Activated CD8-positive, alpha-beta memory T cell treated with anti-CD3 and anti-CD28 coated beads, Interleukin-2, amount 50 U/mL, for 24 hours (primary cell): Measurements from ENCODE around the gene ADAP1.

Experiments used
- DNase-seq: peaks from one replicate; pipeline ENCODE4 v3.0.0-alpha.2; 2020; ENCODE audit errors: extremely low read depth

Gene ADAP1

GRCh38 chr7:895451-896052 is 58.9 kb downstream of the ADAP1 start:
- DNase-seq, result no peak

- DNase-seq, result no peak
These were observed 59.5 kb downstream of the ADAP1 start for GRCh38 chr7:894927-895450.

GRCh38 chr7:894164-894867 is 60.2 kb downstream of the ADAP1 start:
- DNase-seq, result no peak

- DNase-seq, result no peak
These were observed 60.8 kb downstream of the ADAP1 start for GRCh38 chr7:893686-894085.

GRCh38 chr7:892648-893593 is 61.6 kb downstream of the ADAP1 start:
- no peak for DNase-seq

GRCh38 chr7:891805-892204 is 62.7 kb downstream of the ADAP1 start:
- DNase-seq, result no peak

DNA sequence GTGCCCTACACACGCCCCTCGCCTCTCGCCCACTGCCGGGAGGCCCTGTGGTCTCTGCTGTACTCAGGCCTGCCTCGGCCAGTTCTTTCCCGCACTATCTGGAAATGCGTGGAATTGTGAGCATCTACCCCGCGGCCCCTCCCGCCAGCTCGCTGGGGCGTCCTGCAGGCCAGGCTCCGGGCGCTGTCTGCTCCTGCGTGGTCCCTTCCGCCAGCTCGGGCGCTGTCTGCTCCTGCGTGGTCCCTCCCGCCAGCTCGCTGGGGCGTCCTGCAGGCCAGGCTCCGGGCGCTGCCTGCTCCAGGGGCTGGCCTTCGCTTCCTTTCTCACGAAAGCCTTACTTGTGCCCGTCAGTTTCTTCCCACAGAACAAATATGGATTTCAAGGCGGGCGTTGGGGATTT is 63.2 kb downstream of the ADAP1 start:
- DNase-seq, result no peak

GRCh38 chr7:890868-891267 is 63.6 kb downstream of the ADAP1 start:
- DNase-seq, result no peak

DNA sequence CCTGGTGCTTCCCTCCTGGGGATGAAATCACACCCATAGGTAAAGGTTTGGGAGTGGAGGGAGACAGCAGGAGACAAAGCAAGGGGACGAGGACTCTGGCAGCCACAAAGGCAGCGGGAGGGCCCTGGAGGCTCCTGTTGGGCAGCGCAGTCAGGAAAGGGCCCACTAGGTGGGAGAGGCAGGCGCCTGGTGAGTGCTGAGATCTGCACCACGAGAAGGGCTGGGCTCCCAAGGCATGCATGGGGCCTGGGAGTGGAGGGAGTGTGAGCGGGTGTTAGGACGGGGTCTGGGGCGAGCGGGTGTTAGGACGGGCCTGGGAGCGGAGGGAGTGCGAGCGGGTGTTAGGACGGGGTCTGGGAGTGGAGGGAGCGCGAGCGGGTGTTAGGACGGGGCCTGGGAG is 65.1 kb downstream of the ADAP1 start:
- DNase-seq, result no peak

DNA sequence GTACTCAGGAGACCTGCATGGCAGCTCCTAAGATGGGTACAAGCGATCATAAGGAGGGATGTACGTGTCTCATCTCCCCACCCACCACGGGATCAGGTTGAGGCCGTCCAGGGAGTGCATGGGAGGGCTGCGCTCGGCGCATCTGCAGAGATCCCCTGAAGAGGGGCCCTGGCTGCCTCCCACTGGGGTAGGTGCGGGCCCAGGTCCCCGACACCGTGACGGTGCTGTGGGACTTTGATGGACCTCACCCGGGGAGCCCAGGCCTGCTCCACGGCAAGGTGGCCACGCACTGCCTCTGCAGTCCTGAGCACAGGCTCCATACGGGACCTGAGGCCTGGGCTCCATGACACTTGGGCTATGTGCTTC is 65.5 kb downstream of the ADAP1 start:
- no peak for DNase-seq

DNA sequence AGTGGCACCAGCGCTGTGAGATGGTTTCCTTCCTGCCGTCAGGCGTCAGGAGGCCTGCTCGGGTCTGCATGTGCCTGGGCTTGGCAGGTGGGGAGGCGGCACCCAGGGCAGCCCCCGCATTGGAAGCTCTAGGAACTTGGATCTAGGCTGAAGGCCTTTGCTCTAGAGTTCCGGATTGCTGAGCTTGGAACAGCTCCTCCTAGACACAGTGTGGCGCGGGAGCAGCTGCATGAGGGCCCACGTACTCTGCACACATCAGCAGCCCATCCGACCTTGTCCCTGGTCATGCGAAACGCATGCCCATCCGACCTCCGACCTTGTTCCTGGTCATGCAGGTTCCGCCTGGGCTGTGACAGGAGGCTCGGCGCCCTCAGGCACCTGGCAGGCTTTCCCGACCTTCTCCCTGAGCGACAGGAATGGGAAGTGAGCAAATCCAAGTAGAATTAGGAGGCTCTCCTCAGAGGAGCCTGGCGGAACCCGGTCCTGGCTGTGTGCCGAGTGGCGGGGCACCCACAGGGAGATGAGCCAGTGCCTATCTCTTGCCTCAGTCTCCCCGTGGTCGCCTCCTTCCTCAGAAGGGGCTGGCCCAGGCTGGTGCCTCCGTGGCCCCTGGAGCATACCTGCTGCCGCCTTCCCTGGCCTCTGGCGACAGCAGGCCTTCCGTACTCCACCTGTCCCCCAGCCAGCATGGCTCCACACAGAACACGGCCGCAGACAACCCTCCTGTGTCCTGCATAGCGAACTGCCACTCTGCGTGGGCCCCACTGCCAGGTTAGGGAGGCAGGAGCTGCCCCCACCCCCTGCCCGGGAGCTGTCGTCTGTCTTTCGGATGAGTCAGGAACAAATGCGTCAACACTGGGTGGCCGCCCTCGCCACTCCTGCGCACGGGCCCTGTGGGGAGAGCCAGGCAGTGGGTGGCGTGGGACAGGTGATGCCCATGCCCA is 66.1 kb downstream of the ADAP1 start:
- no peak for DNase-seq

- no peak for DNase-seq
These were observed 67.0 kb downstream of the ADAP1 start for GRCh38 chr7:887488-887820.

DNA sequence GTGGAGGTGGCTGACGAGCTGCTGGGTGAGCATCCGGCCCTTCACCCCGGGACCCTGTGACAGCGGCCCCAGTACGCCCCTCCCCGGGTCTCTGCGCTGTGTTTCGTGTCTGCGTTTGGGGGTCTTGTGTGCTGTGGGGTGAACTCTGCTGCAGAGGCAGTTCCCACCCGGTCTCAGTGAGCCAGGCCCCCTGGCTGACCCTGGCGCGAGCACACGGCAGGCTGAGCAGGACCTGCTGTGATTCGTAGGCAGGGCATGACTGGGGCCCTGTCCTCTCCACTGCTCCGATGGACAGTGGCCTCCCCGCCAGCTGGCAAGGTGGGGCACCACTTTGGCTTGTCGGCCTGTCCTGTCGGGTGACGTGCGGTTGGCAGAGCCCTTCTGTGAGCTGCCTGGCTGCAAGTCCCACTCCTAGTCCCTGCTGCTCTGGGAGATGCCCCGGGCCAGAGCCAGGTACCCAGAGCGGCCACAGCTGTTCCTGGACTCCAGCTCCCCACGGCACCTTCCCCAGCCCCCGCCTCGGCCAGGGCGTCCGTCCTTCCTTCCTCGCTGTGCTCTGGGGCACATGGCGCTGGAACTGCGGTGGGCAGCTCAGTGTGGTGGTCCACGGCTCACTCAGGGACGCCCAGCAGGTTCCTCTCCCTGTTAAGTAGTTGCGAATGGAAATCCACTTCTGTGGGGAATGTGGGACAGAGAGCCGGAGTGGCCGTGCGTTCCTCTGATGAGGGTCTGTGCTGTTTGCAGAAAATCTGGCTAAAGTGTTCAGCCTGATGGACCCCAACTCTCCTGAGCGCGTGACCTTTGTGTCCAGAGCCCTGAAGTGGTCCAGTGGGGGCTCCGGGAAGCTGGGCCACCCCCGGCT is 67.6 kb downstream of the ADAP1 start:
- DNase-seq, result no peak

- DNase-seq, result no peak
These were observed 68.4 kb downstream of the ADAP1 start for GRCh38 chr7:885893-886625.

- no peak for DNase-seq
These were observed 69.1 kb downstream of the ADAP1 start for GRCh38 chr7:885261-885892.

DNA sequence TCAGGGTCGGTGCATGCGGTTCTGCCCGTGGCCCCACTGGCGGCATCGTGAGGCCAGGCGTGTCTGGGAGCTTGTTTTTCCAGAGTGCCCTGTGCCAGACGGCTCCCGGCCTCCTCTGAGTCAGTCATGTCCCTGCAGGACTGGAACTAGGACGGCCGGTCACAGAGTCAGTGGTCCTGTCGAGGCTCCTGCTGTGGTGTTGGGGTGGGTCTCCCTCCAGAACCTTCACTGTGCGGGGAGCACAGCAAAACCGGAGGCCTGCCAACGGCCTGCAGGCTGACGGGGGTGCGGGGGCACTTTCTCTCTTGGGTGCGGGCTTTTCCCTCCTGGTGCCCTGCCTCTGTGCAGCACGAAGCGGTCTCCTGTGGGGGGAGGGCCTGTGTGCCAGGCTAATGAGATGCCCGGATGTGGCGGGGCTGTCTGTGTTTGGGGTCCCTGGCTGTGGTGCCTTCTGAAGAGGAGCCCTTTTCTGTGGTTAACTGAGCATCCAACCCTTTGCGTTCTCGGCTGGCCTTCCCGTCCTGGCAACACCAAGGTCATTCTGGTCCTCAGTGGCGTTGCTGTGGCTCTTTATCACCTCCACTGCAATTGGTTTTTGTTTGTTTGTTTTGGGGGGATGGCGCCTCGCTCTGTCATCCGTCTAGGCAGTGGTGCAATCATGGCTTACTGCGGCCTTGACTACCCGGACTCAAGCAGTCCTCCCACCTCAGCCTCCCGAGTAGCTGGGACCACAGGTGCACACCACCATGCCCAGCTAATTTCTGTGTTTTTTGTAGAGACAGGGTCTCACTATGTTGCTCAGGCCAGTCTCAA is 70.1 kb downstream of the ADAP1 start:
- DNase-seq, result no peak

- DNase-seq, result no peak
These were observed 71.1 kb downstream of the ADAP1 start for GRCh38 chr7:883055-884021.
